GM19025 (cell line): ENCODE measurements around the gene ARHGEF19.
"Not testable (repeated sequence)": the region's sequence is repeated elsewhere in the genome, so short reads cannot be mapped to it uniquely, and the experiment has no call there.

Experiments
- ATAC-seq: cut with Tn5 transposase; IDR thresholded peaks from one replicate; pipeline ENCODE4 v1.9.1; 2021; ENCODE audit warnings: mild to moderate bottlenecking, low read depth, moderate library complexity; ENCODE audit not compliant: unreplicated experiment

ARHGEF19 gene

DNA sequence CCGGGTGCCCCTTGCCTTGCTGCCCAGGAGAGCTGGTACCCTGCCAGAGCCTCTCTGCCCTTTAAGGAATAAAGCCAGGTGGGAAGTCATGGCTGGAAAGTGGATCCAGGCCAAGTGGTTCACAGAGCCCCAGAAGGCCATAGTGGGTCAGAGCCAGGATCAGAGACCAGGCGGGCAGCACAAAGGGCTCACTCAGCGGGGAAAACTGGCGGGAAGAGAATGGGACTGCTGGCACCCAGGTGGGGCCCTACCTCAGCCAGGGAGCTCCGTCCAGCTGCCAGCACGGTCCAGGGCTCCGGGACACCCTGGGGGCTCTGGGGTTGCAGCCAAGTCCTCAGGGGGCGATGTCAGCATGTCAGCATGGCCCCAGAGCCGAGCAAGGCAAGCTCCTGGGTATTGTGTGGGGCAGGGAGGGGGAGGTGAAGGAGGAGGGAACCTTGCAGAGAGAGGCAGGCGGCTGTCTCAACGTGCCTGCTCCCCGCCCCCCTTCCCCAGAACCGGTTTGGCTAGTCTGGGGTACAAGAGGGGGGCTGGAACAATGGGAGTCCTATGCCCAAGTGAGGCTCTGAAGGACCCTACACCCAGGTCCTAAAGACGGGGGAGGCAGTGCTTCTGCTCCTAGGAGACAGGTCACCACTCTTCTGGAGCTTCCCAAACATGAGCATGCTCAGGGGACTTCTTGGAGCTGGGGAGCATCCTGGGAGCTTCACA is at the start of gene ARHGEF19:
Gene ARHGEF19 (minus strand): TSS at position 402 of the 711 bp plus-strand sequence. CDS start 3,598 bp downstream, outside the sequence.
- no peak for ATAC-seq

DNA sequence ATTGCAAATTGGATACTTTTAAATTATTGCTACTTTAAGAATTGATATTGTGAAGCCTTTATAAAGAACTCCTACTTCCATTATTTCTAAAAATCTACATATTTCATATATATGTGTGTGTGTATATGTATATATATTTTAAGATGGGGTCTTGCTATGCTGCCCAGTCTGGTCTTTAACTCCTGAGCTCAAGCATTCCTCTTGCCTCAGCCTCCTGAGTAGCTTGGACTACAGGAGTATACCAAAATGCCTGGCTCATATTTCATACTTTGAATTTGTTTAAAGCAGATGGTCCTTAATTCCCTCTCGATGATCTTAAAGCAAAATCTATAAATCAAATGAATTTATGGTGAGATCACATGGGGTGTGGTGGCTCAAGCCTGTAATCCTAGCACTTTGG is 49.6 kb upstream of the ARHGEF19 start:
- ATAC-seq = no peak

DNA sequence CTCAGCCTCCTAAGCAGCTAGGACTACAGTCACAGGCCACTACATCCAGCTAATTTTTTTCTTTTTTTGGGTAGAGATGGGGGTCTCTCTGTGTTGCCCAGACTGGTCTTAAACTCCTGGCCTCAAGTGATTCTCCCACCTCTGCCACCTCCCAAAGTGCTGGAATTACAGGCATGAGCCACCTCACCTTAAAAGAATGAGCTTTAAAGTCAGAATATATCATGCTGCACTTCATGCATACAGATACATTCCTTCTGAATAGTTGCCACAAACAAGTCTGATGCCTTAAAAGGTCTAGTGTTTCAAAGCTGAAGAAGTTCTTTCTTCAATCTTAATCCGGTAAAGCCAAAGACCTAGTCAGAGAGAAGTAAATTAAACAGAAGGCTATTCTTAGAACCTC is 48.4 kb upstream of the ARHGEF19 start:
- no peak for ATAC-seq

DNA sequence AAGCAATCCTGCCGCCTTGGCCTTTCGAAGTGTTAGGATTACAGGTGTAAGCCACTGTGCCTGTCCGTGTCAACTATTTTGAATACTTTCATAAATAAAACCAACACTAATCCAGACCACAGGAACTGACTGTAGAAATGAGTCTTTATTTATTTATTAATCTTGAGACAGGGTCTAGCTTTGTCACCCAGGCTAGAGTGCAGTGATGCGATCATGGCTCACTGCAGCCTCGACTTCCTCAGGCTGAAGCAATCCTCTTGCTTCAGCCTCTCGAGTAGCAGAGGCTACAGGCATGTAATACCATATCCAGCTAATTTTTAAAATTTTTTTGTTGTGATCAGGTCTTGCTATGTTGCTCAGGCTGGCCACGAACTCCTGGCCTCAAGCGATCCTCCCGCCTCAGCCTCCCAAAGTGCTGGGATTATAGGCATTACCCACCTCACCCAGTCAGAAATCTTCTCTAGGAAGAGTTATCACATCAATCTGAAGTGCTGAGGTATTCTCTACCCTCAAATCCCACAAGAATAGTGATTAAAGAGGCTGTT is 46.2 kb upstream of the ARHGEF19 start:
- ATAC-seq = no peak

DNA sequence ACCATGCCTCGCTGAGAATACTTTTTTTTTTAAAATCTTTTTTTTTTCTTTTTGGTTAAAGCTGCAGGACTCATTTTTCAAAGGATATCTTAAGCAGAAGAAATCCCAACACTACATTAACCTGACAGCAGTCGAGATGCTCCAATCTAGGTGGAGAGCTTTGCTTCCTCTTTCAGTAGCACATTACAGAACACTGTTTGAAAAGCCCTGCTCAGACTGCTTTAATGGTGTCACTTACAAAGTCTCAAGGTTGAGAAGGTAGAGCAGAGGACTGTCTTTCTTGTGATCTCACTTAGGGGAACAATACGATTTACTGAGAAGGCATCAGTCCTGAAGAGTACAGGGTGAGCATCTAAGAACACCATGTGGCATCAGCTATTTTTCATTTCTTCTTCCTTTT is 45.5 kb upstream of the ARHGEF19 start:
- no peak for ATAC-seq

DNA sequence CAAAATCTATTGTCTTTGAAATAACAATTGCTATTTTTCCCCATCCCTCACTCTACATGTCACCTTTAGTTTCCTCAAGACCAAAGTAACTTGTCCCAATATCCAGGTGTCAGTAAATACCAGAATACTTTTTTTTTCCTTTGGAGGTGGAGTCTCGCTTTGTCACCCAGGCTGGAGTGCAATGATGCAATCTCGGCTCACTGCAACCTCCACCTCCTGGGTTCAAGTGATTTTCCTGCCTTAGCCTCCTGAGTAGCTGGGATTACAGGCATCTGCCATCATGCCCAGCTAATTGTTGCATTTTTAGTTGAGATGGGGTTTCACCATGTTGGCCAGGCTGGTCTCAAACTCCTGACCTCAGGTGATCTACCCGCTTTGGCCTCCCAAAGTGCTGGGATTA is 45.1 kb upstream of the ARHGEF19 start:
- not testable (repeated sequence) for ATAC-seq

DNA sequence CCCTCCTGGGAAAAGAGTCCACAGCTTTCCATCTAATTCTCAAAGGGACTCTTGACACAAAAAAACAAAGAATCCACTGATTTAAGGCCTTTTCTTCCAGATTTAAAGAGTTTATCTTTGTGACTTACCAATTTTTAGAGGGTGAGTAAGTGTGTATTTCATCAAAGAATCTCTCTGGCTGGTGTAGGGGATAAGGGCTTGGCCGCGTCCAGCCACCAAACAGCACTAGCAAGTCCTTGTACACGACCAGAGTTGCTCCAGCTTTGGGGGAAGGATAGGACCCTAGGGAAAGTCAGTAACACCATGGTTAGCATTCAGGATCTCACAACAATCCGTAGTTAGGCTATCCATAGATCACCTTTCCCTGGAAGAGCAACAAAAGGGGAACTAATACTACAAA is 44.0 kb upstream of the ARHGEF19 start:
- no peak for ATAC-seq

DNA sequence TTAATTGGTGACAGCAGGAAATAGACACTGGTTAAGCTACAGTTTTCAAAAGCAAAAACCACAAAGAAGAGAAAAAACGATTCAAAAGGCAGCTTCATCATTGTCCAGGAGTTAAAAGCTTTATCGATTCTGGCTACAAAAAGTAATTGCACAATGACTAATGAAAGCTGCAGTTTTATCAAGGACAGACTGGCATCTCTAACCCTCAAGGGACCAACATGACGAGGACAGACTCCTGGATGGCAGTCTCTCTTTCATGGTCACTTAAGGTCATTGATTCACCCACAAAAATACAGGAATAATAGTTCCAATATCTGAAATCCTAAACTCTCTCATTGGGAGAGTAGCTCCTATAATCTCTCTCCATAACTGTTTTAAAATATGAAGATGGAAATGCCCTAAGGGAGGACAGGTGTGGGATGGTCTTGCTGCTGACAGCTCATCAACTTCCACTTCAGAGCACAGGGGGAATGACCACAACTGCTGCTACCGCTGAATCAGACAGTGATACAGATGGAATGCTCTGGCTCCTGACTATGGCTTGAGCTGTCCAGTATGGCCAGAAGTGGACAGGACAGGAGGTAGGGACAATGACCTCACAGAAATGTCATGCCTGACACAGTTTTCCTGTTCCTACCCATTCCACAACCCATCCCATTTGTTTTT is 41.9 kb upstream of the ARHGEF19 start:
- ATAC-seq = no peak

DNA sequence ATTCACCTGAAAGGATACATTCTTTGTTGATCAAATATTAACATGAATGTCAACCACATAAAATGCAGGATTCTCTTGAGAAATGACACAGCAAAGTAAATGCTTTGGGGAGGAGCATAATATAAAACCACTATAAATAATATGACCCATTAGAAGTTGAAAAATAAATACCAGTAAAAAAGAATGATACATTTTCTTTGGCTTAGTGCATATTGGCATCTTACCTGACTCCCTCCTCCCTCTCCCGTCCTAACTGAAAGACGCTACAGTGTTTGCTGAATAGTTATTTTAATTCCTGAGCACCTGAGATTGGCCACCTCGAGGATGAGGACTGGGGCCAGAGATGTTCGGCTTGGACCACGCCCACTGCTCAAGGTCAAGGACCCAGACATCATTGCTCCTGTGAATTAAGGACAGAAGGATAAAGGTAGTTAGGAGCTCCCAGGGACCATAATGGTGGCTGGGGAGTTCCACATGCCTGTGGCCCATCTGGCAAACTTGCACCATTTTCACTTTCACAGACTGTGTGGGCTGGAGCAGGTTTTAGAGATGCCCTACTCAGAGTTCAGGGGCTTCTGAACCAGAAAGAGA is 41.0 kb upstream of the ARHGEF19 start:
- no peak for ATAC-seq

DNA sequence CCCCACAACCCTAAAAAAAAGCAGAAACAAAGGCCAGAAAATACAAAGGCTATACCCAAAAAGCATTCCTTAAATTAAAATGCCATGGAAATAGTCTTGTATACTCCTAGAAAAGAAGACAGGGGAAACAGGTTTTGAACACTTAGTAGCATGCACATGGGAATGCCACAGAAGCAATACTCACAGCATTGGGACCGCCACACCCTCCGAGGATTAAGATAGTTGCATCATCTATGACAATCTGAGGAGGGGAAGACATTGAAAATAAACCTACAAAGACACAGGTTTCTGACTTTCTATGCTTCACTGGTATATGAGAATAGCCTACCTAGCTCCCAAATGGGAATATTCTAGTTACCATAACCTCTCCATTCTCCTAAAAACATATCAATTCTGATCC is 40.5 kb upstream of the ARHGEF19 start:
- ATAC-seq = no peak

DNA sequence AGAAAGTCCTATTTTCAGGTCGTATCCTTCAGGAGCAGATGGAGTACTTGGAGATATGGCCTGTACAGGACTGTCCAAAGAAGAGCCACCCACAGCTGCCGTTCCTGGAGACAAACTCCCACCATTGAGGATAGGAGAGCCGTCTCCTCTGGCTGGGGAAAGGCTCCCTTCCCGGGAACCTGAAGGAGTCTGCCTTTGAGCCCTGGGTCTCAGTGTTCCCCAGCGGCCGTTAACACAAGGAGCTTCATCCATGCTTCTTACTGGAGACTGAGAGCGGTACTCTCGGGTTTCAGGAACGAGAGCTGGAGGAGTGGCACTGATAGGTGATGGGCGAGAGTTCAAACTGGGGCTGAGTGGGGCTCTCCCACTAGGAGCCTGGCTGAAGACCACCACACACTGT is 38.9 kb upstream of the ARHGEF19 start:
- ATAC-seq = no peak

DNA sequence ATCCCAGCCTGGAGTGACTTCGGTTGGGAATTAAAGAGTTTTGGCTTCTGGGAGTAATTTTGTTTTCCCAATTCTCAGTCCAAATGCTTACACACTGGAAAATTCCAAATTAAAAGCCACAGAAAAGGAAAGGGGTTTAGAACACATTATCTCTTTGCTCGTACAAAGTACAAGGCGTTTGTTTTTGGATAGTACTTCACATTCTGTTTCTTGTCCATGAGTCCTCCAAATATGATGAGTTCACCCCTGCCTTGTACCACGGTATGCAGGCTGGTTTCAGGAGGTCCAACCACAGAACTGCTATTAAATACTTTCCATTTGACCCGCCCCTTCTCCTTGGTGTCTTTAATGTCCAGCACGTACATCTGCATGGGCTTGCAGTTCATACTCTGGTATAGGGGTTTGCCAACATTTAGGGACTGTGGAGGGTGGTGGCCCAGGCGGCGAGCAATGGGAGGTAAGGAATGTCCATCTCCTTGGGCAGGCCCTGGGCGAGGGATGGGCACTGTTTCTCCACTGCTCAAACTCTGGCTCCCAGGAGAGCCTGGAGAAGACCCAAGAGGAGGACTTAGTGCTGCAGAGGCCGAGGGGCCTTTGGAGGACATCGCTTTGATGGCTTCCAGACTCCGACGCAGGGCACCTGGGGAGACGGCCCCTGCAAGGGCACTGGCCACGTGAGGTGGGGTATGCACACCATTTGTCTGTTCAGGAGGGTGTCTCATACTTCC is 38.2 kb upstream of the ARHGEF19 start:
- no peak for ATAC-seq

DNA sequence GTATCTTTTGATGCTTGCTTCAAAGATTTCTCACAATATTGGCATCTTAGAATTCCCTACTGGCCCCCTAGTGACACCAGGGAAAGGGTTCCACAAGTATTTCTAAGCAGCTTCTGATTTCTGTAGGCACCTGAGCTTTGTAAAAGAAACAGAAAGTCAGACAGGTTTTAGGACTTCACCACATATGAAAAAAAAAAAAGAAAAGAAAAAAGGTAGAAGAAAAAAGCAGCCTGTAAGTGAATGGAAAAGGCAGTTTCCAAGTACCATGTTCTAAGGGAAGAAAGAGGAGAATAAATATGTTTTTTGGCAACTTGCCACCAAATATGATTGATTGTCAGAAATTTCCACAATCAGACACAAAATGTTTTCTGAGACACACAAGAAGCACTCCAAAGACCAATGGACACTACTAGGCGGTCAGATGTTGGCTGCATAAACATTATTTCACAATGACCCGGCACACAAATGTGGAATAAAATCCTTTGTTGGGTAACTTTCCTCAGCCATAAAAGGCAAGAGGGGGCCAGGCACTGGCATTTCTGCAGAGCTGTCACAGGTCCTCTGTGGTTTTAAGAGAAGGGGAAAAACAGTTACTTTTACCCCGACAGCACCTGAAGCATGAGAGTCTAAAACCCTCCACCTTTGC is 37.3 kb upstream of the ARHGEF19 start:
- ATAC-seq = no peak

DNA sequence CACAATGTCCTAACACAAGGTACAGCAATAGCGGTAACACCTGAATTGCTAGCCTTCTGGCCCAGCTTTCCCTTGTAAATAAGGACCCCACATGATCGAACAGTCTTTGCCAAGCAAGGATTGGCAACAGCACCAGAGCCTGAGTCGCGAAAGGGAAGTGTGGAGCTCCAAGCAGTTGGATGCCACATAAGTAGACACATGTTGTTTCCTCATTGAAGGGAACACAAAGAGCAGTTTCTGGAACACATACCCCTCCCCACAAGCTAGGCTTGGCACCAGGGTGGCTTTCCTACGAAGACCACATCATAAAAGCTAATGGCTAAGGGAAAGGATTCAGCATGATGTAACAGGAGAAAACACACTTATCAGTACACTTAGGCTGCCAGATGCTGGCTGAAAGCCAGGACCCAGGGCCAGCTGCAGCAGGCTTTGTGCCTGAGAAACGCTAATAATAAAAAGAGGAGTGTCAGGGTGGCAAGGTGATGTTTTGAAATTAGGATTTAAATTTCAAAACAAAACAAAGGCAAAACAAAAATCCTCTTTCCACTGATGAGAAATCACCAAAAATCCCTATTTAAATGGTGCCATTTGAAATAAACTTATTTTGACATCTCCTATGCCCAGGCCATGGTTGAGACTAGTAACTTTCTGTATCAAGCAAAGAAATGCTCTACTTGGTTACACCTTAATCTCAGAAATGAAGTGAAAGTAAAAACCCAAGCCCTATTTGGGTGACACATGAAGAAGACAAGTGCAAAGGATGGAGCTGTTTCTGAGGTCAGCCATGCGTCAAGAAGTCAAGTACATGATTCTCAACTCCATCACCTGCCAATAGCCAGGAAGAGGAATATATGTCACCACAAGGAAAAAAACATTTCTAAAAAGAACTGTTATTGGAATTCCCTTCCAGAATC is 36.4 kb upstream of the ARHGEF19 start:
- ATAC-seq = no peak

DNA sequence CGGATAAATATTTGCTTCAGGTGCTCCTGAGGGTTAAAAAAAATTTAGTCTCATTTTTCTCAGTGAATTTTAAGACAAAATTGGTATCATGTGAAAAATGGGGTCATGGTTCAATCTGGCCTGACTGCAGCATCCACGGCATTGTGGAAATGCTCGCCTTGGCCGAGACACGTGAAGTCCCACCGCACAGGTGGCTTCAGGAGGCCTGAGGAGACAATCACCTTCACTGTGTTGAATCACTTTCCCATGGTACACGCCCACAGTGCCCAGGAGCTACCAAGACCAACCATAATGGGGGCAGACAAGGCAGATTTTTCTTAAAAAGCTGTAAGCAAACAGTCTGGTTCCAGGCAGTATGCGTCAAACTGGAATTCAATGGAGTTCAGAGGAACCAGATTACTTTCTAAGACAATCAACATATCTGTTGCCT is 35.6 kb upstream of the ARHGEF19 start:
- ATAC-seq = no peak

DNA sequence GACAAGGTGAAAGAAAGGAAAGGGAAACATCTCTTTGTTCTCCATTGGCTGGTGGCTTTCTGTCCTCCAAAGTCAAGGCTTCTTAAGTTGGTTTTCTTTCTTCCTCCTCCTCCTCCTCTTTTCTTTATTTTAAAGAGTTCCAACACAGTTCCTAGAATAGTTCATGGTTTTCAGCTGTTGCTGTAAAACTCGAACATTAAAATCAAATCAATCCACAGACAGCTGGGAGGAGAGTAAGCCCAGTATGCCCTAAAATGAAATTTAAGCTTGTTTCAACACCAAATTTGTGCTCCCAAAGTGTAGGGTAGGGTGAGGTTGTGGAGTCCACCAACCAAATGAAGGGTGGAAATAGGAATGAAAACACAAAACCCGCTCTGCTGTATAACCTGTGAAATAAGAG is 35.0 kb upstream of the ARHGEF19 start:
- no peak for ATAC-seq

DNA sequence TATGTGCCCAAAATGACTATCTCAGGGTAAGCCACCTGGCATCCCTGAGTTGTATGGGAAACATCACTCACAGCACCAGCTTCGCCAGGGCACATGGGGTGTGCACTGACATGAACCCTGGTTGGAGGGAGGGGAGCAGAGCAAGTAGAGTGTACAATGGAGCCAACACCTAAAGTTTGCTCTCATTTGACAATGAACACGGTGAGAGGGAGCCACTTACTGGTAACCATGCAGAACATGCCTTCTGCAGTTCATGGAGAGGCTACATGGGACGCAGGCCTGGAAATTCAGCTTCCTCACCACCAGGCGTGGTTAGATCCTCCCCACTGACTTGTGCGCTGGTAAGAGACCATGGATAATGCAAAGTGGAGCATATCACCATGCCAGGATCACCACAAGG is 34.5 kb upstream of the ARHGEF19 start:
- ATAC-seq = no peak

DNA sequence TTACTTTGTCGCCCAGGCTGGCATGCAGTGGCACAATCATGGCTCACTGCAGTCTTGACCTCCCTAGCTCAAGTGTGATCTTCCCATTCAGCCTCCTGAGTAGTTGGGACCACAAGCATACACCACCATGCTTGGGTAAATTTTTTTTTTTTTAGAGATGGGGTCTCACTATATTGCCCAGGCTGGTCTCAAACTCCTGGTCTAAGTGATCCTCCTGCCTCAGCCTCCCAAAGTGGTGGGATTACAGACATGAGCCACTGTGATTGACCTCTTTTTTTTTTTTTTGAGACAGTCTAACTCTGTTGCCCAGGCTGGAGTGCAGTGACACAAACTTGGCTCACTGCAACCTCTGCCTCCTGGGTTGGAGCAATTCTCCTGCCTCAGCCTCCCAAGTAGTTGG is 33.8 kb upstream of the ARHGEF19 start:
- not testable (repeated sequence) for ATAC-seq

DNA sequence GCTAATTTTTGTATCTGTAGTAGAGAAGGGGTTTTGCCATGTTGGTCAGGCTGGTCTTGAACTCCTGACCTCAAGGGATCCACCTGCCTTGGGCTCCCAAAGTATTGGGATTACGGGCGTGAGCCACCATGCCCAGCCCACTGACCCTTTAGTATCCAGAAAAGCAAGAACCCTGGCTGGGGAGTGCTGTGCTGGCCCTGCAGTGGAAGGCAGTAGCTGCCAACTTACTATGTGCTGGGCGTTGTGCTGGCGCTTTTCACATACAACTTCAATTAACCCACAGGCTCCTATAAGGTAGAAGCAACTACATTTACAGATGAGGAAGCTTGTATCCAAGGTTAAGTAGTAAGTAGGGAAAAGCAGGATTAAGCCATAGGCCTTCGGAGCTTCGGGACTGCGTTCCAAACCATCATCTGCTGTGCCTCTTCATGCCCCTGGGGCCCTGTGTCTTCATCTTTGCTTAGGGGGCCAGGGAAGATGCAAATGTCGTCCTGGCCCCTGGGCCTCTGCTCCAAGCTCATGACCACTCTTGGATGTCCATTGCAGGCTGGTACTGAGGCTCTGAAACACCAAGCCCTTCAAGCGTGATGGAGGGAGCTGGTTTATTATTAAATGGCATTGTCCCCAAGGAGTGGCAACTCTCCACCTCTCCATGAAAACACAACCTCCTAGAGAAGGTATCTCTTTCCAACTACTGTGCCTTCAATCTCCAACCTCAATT is 33.2 kb upstream of the ARHGEF19 start:
- ATAC-seq = no peak
